PFSK-1 (cell line): ENCODE results near the gene C1QC.

Source experiments
- POLR2AphosphoS5 ChIP-seq: IDR thresholded peaks from 2 replicates; pipeline ENCODE4 v1.6.1; 2012; ENCODE audit warnings: low read depth, mild to moderate bottlenecking, control low read depth, low read length, moderate library complexity
- SIN3A ChIP-seq: IDR thresholded peaks from 2 replicates; pipeline ENCODE4 v1.6.1; 2012; ENCODE audit warnings: mild to moderate bottlenecking, low read length, moderate library complexity, borderline replicate concordance; ENCODE audit not compliant: insufficient read depth
- TAF1 ChIP-seq: IDR thresholded peaks from 2 replicates; pipeline ENCODE4 v1.6.1; 2012; ENCODE audit warnings: low read length, control low read depth, borderline replicate concordance; ENCODE audit not compliant: insufficient read depth
- TF ChIP-seq, protein P1 (sequence below), 2 experiments: IDR thresholded peaks; 2 replicates each; pipeline versions ENCODE4 v1.6.1 to v1.8.0; 2011 to 2012; ENCODE audit warnings: low read depth in 2 of 2, low read length in 2 of 2, control low read depth in 1 of 2, inconsistent platforms in 1 of 2, mild to moderate bottlenecking in 1 of 2, moderate library complexity in 1 of 2; ENCODE audit not compliant: insufficient read depth in 1 of 2

DNA sequence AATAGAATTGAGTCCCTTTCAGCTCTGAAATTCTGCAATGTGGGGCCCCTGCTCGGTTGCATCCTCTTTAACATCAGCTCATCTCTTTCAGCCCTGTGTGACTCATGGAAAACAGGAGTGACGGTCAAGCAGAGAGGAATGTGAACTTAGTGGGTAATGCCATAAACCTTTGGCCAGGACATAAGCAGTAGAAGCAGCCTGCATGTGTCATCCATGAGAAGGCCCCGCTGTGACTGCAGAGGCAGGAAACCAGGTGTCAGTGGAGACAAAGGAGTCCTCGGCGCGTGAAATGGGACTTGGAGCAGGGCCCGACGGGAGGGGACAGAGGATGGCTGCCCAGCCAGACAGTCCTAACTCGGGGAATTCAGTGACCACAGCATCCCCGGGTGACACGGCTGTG lies 46.1 kb downstream of the C1QC start:
- TF ChIP-seq POLR2AphosphoS5 (no peak), TAF1 (no peak), SIN3A (no peak)
- TF ChIP-seq, protein P1, sequence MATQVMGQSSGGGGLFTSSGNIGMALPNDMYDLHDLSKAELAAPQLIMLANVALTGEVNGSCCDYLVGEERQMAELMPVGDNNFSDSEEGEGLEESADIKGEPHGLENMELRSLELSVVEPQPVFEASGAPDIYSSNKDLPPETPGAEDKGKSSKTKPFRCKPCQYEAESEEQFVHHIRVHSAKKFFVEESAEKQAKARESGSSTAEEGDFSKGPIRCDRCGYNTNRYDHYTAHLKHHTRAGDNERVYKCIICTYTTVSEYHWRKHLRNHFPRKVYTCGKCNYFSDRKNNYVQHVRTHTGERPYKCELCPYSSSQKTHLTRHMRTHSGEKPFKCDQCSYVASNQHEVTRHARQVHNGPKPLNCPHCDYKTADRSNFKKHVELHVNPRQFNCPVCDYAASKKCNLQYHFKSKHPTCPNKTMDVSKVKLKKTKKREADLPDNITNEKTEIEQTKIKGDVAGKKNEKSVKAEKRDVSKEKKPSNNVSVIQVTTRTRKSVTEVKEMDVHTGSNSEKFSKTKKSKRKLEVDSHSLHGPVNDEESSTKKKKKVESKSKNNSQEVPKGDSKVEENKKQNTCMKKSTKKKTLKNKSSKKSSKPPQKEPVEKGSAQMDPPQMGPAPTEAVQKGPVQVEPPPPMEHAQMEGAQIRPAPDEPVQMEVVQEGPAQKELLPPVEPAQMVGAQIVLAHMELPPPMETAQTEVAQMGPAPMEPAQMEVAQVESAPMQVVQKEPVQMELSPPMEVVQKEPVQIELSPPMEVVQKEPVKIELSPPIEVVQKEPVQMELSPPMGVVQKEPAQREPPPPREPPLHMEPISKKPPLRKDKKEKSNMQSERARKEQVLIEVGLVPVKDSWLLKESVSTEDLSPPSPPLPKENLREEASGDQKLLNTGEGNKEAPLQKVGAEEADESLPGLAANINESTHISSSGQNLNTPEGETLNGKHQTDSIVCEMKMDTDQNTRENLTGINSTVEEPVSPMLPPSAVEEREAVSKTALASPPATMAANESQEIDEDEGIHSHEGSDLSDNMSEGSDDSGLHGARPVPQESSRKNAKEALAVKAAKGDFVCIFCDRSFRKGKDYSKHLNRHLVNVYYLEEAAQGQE (IDR thresholded peaks at IDR 0.05; ENCODE audit: insufficient read depth in 1 of 2, low read depth in 2 of 2, low read length in 2 of 2): no peak
